BE2C (cell line): ENCODE results near the gene RASSF4.

ENCODE experiments used
- DNase-seq: peaks from one replicate; pipeline ENCODE4 v3.0.0-alpha.2; 2020
- H3K27me3 ChIP-seq: fragments of 250-450 bp; sonication (Bioruptor Pico); 2 replicates; pipeline ENCODE4 v1.5.1; 2020; ENCODE audit warnings: mild to moderate bottlenecking
- H3K36me3 ChIP-seq: fragments of 250-450 bp; sonication (Bioruptor Pico); 2 replicates; pipeline ENCODE4 v1.5.1; 2020; ENCODE audit warnings: mild to moderate bottlenecking
- H3K4me1 ChIP-seq: fragments of 250-450 bp; sonication (Bioruptor Pico); 2 replicates; pipeline ENCODE4 v1.5.1; 2020
- H3K4me3 ChIP-seq: 2 replicates; pipeline ENCODE4 v1.5.1; 2011; ENCODE audit warnings: low read depth, low read length
- H3K9me3 ChIP-seq: fragments of 250-450 bp; sonication (Bioruptor Pico); 2 replicates; pipeline ENCODE4 v1.5.1; 2020
- TF ChIP-seq, protein P1 (sequence below): IDR thresholded peaks from 2 replicates; pipeline ENCODE4 v1.5.1; 2012; ENCODE audit warnings: mild to moderate bottlenecking, low read depth, low read length

Gene RASSF4

DNA sequence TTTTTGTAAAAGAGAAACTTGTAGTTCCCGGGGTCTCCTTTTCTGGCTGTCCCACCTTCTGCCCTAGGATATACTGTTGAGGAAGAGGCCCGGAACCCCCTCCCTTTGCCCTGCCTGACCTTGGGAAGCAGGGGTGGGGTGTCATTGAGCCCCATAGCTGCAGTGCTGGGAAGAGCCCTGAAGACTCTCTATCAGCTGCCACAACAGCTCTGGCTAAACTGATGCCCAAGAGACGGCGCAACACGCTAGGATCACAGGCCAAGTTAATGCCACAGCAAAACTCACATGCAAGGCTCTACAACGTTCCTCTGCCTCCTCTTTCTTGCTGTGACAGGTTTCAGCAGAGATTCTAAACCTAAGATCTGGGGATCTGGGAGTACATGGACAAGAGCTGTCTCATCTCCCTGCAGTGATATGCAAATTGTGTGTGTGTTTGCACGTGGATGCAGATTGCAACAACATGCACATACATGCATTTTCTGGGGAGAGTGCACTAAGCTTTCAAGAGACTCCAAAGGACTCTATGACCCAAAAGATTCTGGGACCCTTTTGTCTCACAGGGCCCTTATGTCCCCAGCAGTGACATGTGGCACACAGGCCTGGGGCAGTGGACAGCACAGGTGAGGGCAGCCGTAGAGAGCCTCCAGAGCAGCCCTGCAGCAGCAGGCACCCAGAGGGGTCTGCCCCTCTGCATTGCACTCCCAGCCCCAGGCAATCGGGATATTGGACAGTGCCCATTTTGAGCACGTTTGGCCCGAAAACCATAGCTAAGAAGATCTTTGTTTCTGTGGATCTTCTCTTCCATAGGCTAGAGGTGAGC is 2.5 kb downstream of the RASSF4 start:
- H3K4me3 ChIP-seq = no peak overlapping the region
- TF ChIP-seq, protein P1, sequence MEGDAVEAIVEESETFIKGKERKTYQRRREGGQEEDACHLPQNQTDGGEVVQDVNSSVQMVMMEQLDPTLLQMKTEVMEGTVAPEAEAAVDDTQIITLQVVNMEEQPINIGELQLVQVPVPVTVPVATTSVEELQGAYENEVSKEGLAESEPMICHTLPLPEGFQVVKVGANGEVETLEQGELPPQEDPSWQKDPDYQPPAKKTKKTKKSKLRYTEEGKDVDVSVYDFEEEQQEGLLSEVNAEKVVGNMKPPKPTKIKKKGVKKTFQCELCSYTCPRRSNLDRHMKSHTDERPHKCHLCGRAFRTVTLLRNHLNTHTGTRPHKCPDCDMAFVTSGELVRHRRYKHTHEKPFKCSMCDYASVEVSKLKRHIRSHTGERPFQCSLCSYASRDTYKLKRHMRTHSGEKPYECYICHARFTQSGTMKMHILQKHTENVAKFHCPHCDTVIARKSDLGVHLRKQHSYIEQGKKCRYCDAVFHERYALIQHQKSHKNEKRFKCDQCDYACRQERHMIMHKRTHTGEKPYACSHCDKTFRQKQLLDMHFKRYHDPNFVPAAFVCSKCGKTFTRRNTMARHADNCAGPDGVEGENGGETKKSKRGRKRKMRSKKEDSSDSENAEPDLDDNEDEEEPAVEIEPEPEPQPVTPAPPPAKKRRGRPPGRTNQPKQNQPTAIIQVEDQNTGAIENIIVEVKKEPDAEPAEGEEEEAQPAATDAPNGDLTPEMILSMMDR = no peak
- no peaks in the 10 kb centered on the region for H3K9me3 ChIP-seq
- H3K36me3 ChIP-seq = no peaks in the 10 kb centered on the region
- H3K27me3 ChIP-seq = no peaks in the 10 kb centered on the region
- DNase-seq = no peak
- H3K4me1 ChIP-seq = peaks cover 12% of the 10 kb centered on the region; the same call in 1 of the 2 replicates

DNA sequence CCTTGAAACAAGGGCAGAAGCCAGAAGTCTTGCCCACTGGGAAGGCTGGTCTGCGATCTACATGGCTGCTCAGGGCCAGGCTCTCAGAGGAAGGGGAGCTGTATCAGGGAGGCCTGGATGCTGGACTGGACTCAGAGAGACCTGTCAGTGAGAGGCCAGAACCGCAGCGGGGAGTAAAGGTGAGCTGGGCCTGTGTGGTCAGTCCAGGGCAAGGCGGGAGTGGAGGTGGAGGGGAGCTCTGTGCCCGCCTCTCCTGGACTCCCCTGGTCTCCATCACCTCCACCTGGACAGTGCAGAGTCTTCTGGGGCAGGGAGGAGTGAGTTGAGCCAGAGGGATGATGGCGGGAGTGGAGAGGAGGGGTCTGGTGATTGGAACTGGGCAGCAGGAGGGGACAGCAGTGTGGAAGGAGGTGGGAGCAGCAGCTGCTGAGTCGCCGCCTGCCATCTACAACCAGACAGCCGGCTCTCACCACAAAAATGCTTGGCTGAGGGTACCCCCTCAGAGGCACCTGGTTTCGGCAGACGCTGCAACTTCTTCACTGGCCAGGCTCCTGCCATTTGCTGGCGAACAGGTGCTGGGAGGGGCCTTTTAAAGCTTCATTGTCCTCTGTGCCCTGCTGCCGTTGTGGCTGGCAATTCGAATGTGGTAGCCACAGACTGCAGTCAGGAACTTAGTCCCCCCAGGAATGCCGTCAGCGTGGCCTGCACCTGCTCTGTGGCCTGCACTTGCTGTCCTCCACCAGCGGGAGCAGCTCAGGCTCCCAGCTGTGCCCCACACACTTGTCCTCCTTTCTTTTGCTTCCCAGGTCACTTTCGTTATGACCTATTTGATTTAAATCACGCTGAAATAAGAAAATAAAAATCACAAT is 3.5 kb downstream of the RASSF4 start:
- no peak for DNase-seq
- Histone ChIP-seq H3K36me3 (no peaks in the 10 kb centered on the region), H3K4me3 (no peak overlapping the region), H3K4me1 (peaks cover 12% of the 10 kb centered on the region; the same call in 1 of the 2 replicates), H3K27me3 (no peaks in the 10 kb centered on the region), H3K9me3 (no peaks in the 10 kb centered on the region)
- TF ChIP-seq, protein P1 = peak; percentile 25; the same call in 1 of the 2 replicates

DNA sequence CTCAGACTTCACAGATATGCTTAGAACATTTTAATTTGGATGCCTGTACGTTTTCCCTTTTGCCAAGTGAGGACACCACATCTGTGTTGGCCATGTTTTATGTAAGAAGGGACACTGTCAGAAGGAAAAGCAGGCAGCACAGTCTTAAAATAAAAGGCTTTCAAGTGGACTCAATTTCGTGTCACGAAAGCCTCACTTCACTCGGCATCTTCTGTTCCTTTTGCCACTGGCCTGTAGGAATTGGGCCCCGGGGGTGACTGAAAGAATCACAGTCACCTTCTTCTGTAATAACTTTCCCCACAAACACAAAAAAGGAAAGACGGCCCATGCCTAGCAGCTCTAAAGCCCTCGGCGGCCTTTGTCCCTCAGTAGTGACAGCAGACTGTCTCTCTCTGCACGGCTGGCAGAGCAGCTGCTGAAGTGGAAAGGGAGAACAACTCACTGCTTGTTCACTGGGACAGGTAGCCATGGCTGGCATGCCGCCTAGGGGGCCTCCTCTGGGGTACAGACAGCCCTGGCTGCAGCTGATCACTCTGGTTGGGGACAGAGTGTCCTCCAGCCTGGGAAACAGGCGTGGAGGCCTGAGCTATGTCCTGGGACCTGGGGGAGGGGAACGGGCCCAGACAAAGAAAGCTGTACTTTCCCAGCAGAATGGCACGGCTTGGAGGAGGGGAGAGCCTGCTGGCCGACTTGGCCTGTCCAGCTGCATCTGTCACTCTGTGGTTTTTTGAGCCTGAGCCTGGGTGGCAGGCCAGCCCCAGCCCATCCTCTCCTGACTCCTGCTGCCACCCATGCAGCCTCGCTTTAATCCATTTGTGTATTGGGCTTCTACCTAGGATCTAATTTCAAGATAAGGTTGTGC is 4.4 kb downstream of the RASSF4 start:
- TF ChIP-seq, protein P1 = no peak
- Histone ChIP-seq H3K4me3 (no peak overlapping the region), H3K27me3 (no peaks in the 10 kb centered on the region), H3K9me3 (no peaks in the 10 kb centered on the region), H3K36me3 (no peaks in the 10 kb centered on the region), H3K4me1 (peaks cover 12% of the 10 kb centered on the region; the same call in 1 of the 2 replicates)
- DNase-seq = peak; percentile 28

DNA sequence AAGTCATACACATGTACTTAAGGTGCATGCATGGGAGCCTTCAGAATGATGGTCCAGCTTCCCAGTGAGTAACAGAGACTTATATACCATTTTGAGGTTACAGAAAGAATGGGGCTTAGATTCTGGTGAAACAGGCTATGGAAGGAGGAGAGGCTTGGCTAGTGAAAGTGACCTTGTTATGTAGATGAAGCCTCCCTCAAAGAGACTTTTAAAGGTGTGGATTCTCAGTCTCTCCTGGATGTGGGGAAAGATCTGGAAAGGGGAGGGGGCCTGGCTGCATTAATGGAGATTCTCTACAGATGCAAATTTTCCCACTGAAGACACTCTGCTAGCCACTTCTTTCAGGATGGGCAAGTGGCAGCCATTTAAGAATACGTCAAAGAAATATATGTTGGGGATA is 5.5 kb downstream of the RASSF4 start:
- TF ChIP-seq, protein P1 = no peak
- no peaks in the 10 kb centered on the region for H3K27me3 ChIP-seq
- peaks cover 9% of the 10 kb centered on the region; the same call in 1 of the 2 replicates for H3K4me1 ChIP-seq
- no peak for DNase-seq
- H3K36me3 ChIP-seq = no peaks in the 10 kb centered on the region
- no peak overlapping the region for H3K4me3 ChIP-seq
- H3K9me3 ChIP-seq = no peaks in the 10 kb centered on the region

DNA sequence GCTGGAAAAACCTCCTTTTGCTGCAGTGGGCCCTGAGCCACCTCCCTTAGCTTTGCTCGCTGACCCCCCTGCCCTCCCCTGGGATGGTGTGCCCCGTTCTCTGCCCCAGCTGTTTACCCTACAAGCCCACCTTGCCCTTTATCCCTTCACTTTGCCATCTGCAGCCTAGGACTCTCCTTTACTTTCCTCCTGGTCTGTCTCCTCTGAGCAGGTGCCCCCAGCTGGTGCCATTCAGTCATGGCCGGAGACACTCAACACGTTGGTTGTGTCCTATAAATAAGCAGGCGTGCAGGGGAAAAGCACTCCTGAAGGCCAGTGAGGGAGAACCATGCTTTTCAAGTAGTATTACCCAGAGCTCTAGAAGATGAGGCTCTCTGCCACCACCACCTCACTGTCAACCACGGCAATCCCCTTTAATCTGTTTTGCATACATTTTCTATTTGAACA is 6.1 kb downstream of the RASSF4 start:
- TF ChIP-seq, protein P1 = no peak
- Histone ChIP-seq H3K9me3 (no peaks in the 10 kb centered on the region), H3K4me1 (peaks cover 9% of the 10 kb centered on the region; the same call in 1 of the 2 replicates), H3K27me3 (no peaks in the 10 kb centered on the region), H3K4me3 (no peak overlapping the region), H3K36me3 (no peaks in the 10 kb centered on the region)
- no peak for DNase-seq
